Liver (tissue), 2 donors: ENCODE measurements around the gene CROCC2.

Experiments
- GABPA ChIP-seq, 2 donors: IDR thresholded peaks in 1 of 2; conservative IDR thresholded peaks in 1 of 2; 2 replicates each; pipeline ENCODE4 v1.6.1; 2016; ENCODE audit warnings: antibody characterized with exemption in 2 of 2, mild to moderate bottlenecking in 1 of 2, moderate library complexity in 1 of 2
- JUND ChIP-seq, 2 donors: IDR thresholded peaks; 2 replicates each; pipeline ENCODE4 v1.6.1; 2016; ENCODE audit warnings: antibody characterized with exemption in 2 of 2
- REST ChIP-seq: IDR thresholded peaks from 2 replicates; pipeline ENCODE4 v1.6.1; 2016; ENCODE audit warnings: antibody characterized with exemption, mild to moderate bottlenecking
- donor health status: healthy.

- TF ChIP-seq GABPA (IDR thresholded peaks at IDR 0.05 in 1 of 2, conservative IDR thresholded peaks at IDR 0.05 in 1 of 2) (no peak), REST (no peak), JUND (IDR thresholded peaks at IDR 0.05) (no peak)
Observed at GRCh38 chr2:240919786-240920782, 13.9 kb downstream of the CROCC2 start.
